IMR-90 (cell line): ENCODE results near the gene F2RL1. TPM values are rescaled to one million over a fixed set of nuclear protein-coding genes. Genes with fewer than 3 reads are reported as not detected.

Source experiments
- ATAC-seq: fragments of 200-7000 bp; cut with Tn5 transposase; 2 replicates; pipeline ENCODE4 v1.9.1; 2020; ENCODE audit warnings: low read depth, mild to moderate bottlenecking, moderate library complexity
- BruUV-seq: library from RNA; stranded (reverse); fragments of 400-500 nt; replicated peaks from 2 replicates; lab custom pipeline; 2021; lab: Mats Ljungman, UMichigan
- CTCF ChIA-PET: fragments of 300-600 bp; formaldehyde crosslinking; extraction: SDS; loops from one replicate; lab custom pipeline; 2021; ENCODE audit warnings: antibody characterized with exemption; lab: Yijun Ruan, JAX
- POLR2A ChIA-PET: fragments of 300-600 bp; sonication (Branson Sonifier 250); formaldehyde crosslinking; loops from one replicate; lab custom pipeline; 2022; ENCODE audit warnings: antibody characterized with exemption; ENCODE audit not compliant: unreplicated experiment; lab: Charles Lee
- DNase-seq: peaks from one replicate; pipeline ENCODE4 v3.0.0; 2013
- H2AFZ ChIP-seq: replicated peaks from 2 replicates; pipeline ENCODE3; 2013; ENCODE audit warnings: low read length, mild to moderate bottlenecking; ENCODE audit not compliant: poor library complexity
- H2AK5ac ChIP-seq: 2 replicates; pipeline ENCODE4 v1.6.1; 2013; ENCODE audit warnings: low read depth, low read length, inconsistent platforms
- H2AK9ac ChIP-seq: replicated peaks from 2 replicates; pipeline ENCODE3; 2013; ENCODE audit warnings: mild to moderate bottlenecking, low read depth, low read length, moderate library complexity; ENCODE audit not compliant: poor library complexity
- H2BK120ac ChIP-seq: 2 replicates; pipeline ENCODE4 v1.6.1; 2013; ENCODE audit warnings: low read depth, low read length, inconsistent platforms
- H2BK15ac ChIP-seq: 3 replicates; pipeline ENCODE4 v1.6.1; 2013; ENCODE audit warnings: low read depth, low read length, inconsistent platforms
- H2BK20ac ChIP-seq: 2 replicates; pipeline ENCODE4 v1.6.1; 2013; ENCODE audit warnings: low read depth, mild to moderate bottlenecking, inconsistent platforms, low read length, moderate library complexity
- H2BK5ac ChIP-seq: 2 replicates; pipeline ENCODE4 v1.6.1; 2013; ENCODE audit warnings: mild to moderate bottlenecking, low read depth, low read length, inconsistent platforms; ENCODE audit not compliant: poor library complexity, severe bottlenecking
- H3K14ac ChIP-seq: replicated peaks from 2 replicates; pipeline ENCODE4 v1.6.1; 2013; ENCODE audit warnings: low read depth, low read length, inconsistent platforms
- H3K18ac ChIP-seq: 2 replicates; pipeline ENCODE4 v1.6.1; 2013; ENCODE audit warnings: low read depth, low read length, control low read depth
- H3K23ac ChIP-seq: 2 replicates; pipeline ENCODE4 v1.6.1; 2013; ENCODE audit warnings: low read depth, low read length, inconsistent platforms
- H3K27ac ChIP-seq: 2 replicates; pipeline ENCODE4 v1.5.1; 2013; ENCODE audit warnings: mild to moderate bottlenecking, control low read depth, low read length; ENCODE audit not compliant: insufficient read depth
- H3K27me3 ChIP-seq: 2 replicates; pipeline ENCODE4 v1.6.1; 2013; ENCODE audit warnings: low read length; ENCODE audit not compliant: control insufficient read depth, insufficient read depth
- H3K36me3 ChIP-seq: 2 replicates; pipeline ENCODE4 v1.6.1; 2013; ENCODE audit warnings: low read length, mixed read lengths; ENCODE audit not compliant: control insufficient read depth, insufficient read depth
- H3K4ac ChIP-seq: 2 replicates; pipeline ENCODE4 v1.6.1; 2013; ENCODE audit warnings: low read depth, low read length, inconsistent platforms
- H3K4me1 ChIP-seq: 2 replicates; pipeline ENCODE4 v1.6.1; 2013; ENCODE audit warnings: low read length, mixed read lengths; ENCODE audit not compliant: control insufficient read depth, insufficient read depth
- H3K4me2 ChIP-seq: 2 replicates; pipeline ENCODE4 v1.6.1; 2013; ENCODE audit warnings: low read depth, mild to moderate bottlenecking, control low read depth, low read length, moderate library complexity
- H3K4me3 ChIP-seq: 2 replicates; pipeline ENCODE4 v1.5.1; 2013; ENCODE audit warnings: low read depth, mild to moderate bottlenecking, control low read depth, low read length, moderate library complexity; ENCODE audit not compliant: insufficient read depth
- H3K56ac ChIP-seq: 2 replicates; pipeline ENCODE4 v1.6.1; 2013; ENCODE audit warnings: low read length, inconsistent platforms; ENCODE audit not compliant: insufficient read depth; ENCODE audit errors: extremely low read depth
- H3K79me1 ChIP-seq, 2 experiments: 2 replicates each; pipeline ENCODE4 v1.6.1; 2013; ENCODE audit warnings: low read length in 2 of 2, inconsistent platforms in 1 of 2, low read depth in 1 of 2
- H3K9ac ChIP-seq: 2 replicates; pipeline ENCODE4 v1.6.1; 2013; ENCODE audit warnings: low read depth, low read length, control low read depth
- H3K9me1 ChIP-seq: 2 replicates; pipeline ENCODE4 v1.6.1; 2013; ENCODE audit warnings: low read length, inconsistent platforms; ENCODE audit not compliant: insufficient read depth
- H3K9me3 ChIP-seq: 2 replicates; pipeline ENCODE4 v1.6.1; 2013; ENCODE audit warnings: low read length; ENCODE audit not compliant: control insufficient read depth, insufficient read depth
- H4K20me1 ChIP-seq: 2 replicates; pipeline ENCODE4 v1.6.1; 2013; ENCODE audit warnings: low read length, inconsistent platforms; ENCODE audit not compliant: insufficient read depth
- H4K5ac ChIP-seq: 2 replicates; pipeline ENCODE4 v1.6.1; 2013; ENCODE audit warnings: mild to moderate bottlenecking, low read depth, low read length, control low read depth
- H4K8ac ChIP-seq, 2 experiments: 2 replicates each; pipeline ENCODE4 v1.6.1; 2013; ENCODE audit warnings: low read depth in 2 of 2, low read length in 2 of 2, control low read depth in 1 of 2, inconsistent platforms in 1 of 2
- H4K91ac ChIP-seq: 2 replicates; pipeline ENCODE4 v1.6.1; 2013; ENCODE audit warnings: low read depth, low read length, inconsistent platforms; ENCODE audit not compliant: insufficient read depth
- BHLHE40 ChIP-seq: fragments of 150-350 bp; IDR thresholded peaks from 2 replicates; pipeline ENCODE4 v1.6.1; 2016; ENCODE audit warnings: mild to moderate bottlenecking, low read depth, low read length
- CEBPB ChIP-seq: IDR thresholded peaks from 2 replicates; pipeline ENCODE4 v1.6.1; 2012; ENCODE audit warnings: low read depth, low read length, improper control_type of control experiment
- CHD1 ChIP-seq: IDR thresholded peaks from 2 replicates; pipeline ENCODE4 v1.6.1; 2012; ENCODE audit warnings: low read depth, low read length, improper control_type of control experiment
- FOS ChIP-seq: fragments of 150-350 bp; IDR thresholded peaks from 2 replicates; pipeline ENCODE4 v1.6.1; 2016; ENCODE audit warnings: low read depth, low read length
- MAFK ChIP-seq: IDR thresholded peaks from 2 replicates; pipeline ENCODE4 v1.6.1; 2012; ENCODE audit warnings: low read depth, low read length, improper control_type of control experiment
- MAZ ChIP-seq: IDR thresholded peaks from 2 replicates; pipeline ENCODE4 v1.6.1; 2012; ENCODE audit warnings: low read depth, mild to moderate bottlenecking, low read length, improper control_type of control experiment, moderate library complexity, borderline replicate concordance
- MXI1 ChIP-seq: IDR thresholded peaks from 2 replicates; pipeline ENCODE4 v1.6.1; 2012; ENCODE audit warnings: low read depth, mild to moderate bottlenecking, low read length, moderate library complexity, borderline replicate concordance
- NFE2L2 ChIP-seq: fragments of 150-350 bp; IDR thresholded peaks from 2 replicates; pipeline ENCODE4 v1.6.1; 2016; ENCODE audit warnings: low read depth, mild to moderate bottlenecking, low read length
- POLR2A ChIP-seq: IDR thresholded peaks from 2 replicates; pipeline ENCODE4 v1.6.1; 2012; ENCODE audit warnings: mild to moderate bottlenecking, low read depth, low read length
- RAD21 ChIP-seq: IDR thresholded peaks from 2 replicates; pipeline ENCODE4 v1.6.1; 2012; ENCODE audit warnings: low read length, improper control_type of control experiment
- RCOR1 ChIP-seq: IDR thresholded peaks from 2 replicates; pipeline ENCODE4 v1.6.1; 2012; ENCODE audit warnings: mild to moderate bottlenecking, low read length, improper control_type of control experiment; ENCODE audit not compliant: insufficient replicate concordance
- RFX5 ChIP-seq: IDR thresholded peaks from 2 replicates; pipeline ENCODE4 v1.8.0; 2012; ENCODE audit warnings: low read depth, mild to moderate bottlenecking, low read length, moderate library complexity
- SMC3 ChIP-seq: fragments of 150-350 bp; IDR thresholded peaks from 2 replicates; pipeline ENCODE4 v1.6.1; 2016; ENCODE audit warnings: low read depth, mild to moderate bottlenecking, antibody characterized with exemption, low read length, moderate library complexity
- WGBS, 2 experiments: methylation state at CpG; one replicate each; pipeline versions ENCODE4 v1.1.5 to v1.1.7; 2013; ENCODE audit warnings: missing lambda C conversion rate in 2 of 2; ENCODE audit not compliant: insufficient read length in 1 of 2; ENCODE audit errors: extremely low coverage in 2 of 2; 5-methylcytosine and 5-hydroxymethylcytosine counted together
- dilution Hi-C: fragments of 300-500 bp; cut with HindIII; formaldehyde crosslinking; loops from one replicate; pipeline ENCODE4 v1.14.3; 2018; ENCODE audit warnings: low sequenced_read_pairs; ENCODE audit not compliant: unreplicated experiment
- in situ Hi-C: fragments of 300-500 bp; cut with MboI; formaldehyde crosslinking; loops from 3 replicates; pipeline ENCODE4 v1.14.3; 2019; ENCODE audit warnings: low sequenced_read_pairs, inconsistent platforms, mixed read lengths
- intact Hi-C: fragments of 100-400 bp; cut with micrococcal nuclease; formaldehyde crosslinking; loops from 2 replicates; pipeline ENCODE4 v1.10.0; 2022
- polyA plus RNA-seq, 3 experiments: library from polyadenylated mRNA; depleted of rRNA; stranded (reverse); fragments of >200 nt; gene quantifications; 2 replicates each; pipeline ENCODE4 v1.2.3, GENCODE V29; 2012; ENCODE audit warnings: low replicate concordance in 1 of 3
- total RNA-seq: library from RNA; depleted of rRNA; stranded (reverse); fragments of >200 nt; gene quantifications from 2 replicates; pipeline ENCODE4 v1.2.3, GENCODE V29; 2012
- TF ChIP-seq, protein P1 (sequence below): conservative IDR thresholded peaks from 2 replicates; pipeline ENCODE4 v1.5.1; 2012; ENCODE audit warnings: mild to moderate bottlenecking, low read depth, low read length, improper control_type of control experiment
- TF ChIP-seq, protein P2 (sequence below): fragments of 150-350 bp; IDR thresholded peaks from 2 replicates; pipeline ENCODE4 v1.6.1; 2016; ENCODE audit warnings: low read depth, mild to moderate bottlenecking, low read length, moderate library complexity, borderline replicate concordance
- TF ChIP-seq, protein P3 (sequence below): fragments of 150-350 bp; IDR thresholded peaks from 2 replicates; pipeline ENCODE4 v1.6.1; 2017; ENCODE audit warnings: mild to moderate bottlenecking, antibody characterized with exemption, low read length, low read depth

Gene F2RL1
- total and polyA plus RNA-seq, 2 of the 4 experiments (the other 2 are of a cell fraction): 5.6 to 12.4 TPM

DNA sequence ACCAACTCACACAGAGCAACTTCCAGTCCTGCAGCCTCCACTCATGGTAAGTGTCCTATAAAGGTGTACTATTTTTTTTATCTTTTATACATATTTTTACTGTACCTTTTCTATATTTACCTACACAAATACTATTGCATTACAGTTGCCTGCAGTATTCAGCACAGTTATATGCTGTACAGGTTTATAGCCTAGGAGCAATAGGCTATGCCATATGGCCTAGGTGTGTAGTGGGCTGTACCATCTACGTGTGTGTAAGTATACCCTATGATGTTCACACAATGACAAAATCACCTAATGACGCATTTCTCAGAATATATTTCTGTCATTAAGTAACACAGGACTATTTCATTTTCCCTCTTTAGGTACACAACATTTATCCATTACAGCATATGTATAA is 47.7 kb downstream of the F2RL1 start:
- dilution Hi-C loops (no loop called here), in situ Hi-C loops (no loop called here), intact Hi-C loops (loop anchor here (5.0 to 10.0 kb wide), 2 partner anchors 149 to 368 kb away; partner anchors contain the start of gene F2R)
- no peak overlapping the region for H3K18ac ChIP-seq
- no peak overlapping the region for H4K91ac ChIP-seq
- TF ChIP-seq MXI1: no peak
- TF ChIP-seq CEBPB: no peak
- no peak for TF ChIP-seq CHD1
- TF ChIP-seq MAZ: no peak
- no peak for TF ChIP-seq SMC3
- no peak for TF ChIP-seq RCOR1
- TF ChIP-seq, protein P1, sequence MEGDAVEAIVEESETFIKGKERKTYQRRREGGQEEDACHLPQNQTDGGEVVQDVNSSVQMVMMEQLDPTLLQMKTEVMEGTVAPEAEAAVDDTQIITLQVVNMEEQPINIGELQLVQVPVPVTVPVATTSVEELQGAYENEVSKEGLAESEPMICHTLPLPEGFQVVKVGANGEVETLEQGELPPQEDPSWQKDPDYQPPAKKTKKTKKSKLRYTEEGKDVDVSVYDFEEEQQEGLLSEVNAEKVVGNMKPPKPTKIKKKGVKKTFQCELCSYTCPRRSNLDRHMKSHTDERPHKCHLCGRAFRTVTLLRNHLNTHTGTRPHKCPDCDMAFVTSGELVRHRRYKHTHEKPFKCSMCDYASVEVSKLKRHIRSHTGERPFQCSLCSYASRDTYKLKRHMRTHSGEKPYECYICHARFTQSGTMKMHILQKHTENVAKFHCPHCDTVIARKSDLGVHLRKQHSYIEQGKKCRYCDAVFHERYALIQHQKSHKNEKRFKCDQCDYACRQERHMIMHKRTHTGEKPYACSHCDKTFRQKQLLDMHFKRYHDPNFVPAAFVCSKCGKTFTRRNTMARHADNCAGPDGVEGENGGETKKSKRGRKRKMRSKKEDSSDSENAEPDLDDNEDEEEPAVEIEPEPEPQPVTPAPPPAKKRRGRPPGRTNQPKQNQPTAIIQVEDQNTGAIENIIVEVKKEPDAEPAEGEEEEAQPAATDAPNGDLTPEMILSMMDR: no peak
- TF ChIP-seq RFX5: no peak
- no peak for TF ChIP-seq FOS
- TF ChIP-seq POLR2A: no peak
- TF ChIP-seq BHLHE40: no peak
- no peak for TF ChIP-seq RAD21
- TF ChIP-seq, protein P2, sequence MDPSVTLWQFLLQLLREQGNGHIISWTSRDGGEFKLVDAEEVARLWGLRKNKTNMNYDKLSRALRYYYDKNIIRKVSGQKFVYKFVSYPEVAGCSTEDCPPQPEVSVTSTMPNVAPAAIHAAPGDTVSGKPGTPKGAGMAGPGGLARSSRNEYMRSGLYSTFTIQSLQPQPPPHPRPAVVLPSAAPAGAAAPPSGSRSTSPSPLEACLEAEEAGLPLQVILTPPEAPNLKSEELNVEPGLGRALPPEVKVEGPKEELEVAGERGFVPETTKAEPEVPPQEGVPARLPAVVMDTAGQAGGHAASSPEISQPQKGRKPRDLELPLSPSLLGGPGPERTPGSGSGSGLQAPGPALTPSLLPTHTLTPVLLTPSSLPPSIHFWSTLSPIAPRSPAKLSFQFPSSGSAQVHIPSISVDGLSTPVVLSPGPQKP: no peak
- TF ChIP-seq MAFK: no peak
- TF ChIP-seq, protein P3, sequence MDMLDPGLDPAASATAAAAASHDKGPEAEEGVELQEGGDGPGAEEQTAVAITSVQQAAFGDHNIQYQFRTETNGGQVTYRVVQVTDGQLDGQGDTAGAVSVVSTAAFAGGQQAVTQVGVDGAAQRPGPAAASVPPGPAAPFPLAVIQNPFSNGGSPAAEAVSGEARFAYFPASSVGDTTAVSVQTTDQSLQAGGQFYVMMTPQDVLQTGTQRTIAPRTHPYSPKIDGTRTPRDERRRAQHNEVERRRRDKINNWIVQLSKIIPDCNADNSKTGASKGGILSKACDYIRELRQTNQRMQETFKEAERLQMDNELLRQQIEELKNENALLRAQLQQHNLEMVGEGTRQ: no peak
- TF ChIP-seq NFE2L2: no peak
- H3K4me1 ChIP-seq: peaks cover 5% of the 10 kb centered on the region
- H2BK120ac ChIP-seq: no peak overlapping the region
- no peak overlapping the region for H3K23ac ChIP-seq
- no peak overlapping the region for H3K4me2 ChIP-seq
- no peak overlapping the region for H2AFZ ChIP-seq
- no peak overlapping the region for H3K27ac ChIP-seq
- H4K20me1 ChIP-seq: no peaks in the 10 kb centered on the region
- H3K79me1 ChIP-seq: no peaks in the 10 kb centered on the region
- no peak overlapping the region for H3K4ac ChIP-seq
- no peak for ATAC-seq
- H2AK5ac ChIP-seq: no peak overlapping the region
- H4K5ac ChIP-seq: no peak overlapping the region
- H3K14ac ChIP-seq: no peak overlapping the region
- H2BK5ac ChIP-seq: no peak overlapping the region
- BruUV-seq: no TSS peak
- peaks cover 6% of the 10 kb centered on the region; the same call in 1 of the 2 replicates for H3K9me1 ChIP-seq
- no peak overlapping the region for H3K4me3 ChIP-seq
- H4K8ac ChIP-seq: no peak overlapping the region
- no peak overlapping the region for H2AK9ac ChIP-seq
- H3K9me3 ChIP-seq: no peaks in the 10 kb centered on the region
- DNase-seq: no peak
- H2BK20ac ChIP-seq: no peak overlapping the region
- ChIA-PET CTCF (no interaction called here), POLR2A (no interaction called here)
- no peak overlapping the region for H3K9ac ChIP-seq
- H2BK15ac ChIP-seq: no peak overlapping the region
- no peak overlapping the region for H3K56ac ChIP-seq
- no CpG with 5 or more reads among the region's 2 CpGs for WGBS, 2 experiments
- no peaks in the 10 kb centered on the region for H3K36me3 ChIP-seq
- H3K27me3 ChIP-seq: no peaks in the 10 kb centered on the region
